ENCODE measurements around the gene GRIN2C.

GRIN2C gene

DNA sequence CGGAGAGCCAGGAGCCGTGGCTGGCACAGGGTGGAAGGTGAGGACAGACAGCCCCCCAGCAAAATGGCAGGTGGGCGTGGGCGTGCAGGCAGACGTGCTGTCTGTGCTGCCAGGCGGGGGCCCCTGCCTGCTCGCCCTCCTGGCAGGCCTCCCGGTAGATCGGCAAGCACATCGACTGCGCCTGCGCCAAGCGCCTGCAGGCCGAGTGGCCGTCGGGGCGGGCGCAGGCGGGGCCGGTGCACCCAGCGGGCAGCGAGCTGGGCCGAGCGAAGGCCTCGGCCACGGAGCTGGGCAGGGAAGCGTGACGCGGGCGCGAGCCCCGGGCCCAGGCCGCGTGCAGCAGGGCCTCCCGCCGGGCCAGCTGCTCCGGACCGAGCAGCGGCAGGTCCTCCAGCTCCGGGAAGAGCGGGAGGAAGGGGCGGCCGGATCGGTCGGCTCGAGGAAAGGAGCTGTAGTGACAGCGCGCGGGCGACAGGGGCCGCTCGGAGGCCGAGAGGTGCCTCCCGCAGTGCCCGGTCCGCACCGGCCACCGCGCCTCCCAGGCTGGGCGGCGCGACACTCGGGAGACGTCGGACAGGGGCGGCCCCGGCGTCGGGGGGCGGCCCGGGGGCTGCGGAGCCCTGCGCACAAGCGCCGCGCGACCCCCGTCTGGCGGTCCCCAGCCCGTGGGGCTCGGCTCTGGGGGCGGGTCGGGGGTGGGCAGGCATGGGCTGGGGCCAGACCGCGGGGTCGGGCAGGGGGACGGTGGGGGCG is 16.9 kb downstream of the GRIN2C start:
- DNase-seq: no peak

- DNase-seq: no peak
These were observed 17.5 kb downstream of the GRIN2C start for GRCh38 chr17:74842146-74842598.

DNA sequence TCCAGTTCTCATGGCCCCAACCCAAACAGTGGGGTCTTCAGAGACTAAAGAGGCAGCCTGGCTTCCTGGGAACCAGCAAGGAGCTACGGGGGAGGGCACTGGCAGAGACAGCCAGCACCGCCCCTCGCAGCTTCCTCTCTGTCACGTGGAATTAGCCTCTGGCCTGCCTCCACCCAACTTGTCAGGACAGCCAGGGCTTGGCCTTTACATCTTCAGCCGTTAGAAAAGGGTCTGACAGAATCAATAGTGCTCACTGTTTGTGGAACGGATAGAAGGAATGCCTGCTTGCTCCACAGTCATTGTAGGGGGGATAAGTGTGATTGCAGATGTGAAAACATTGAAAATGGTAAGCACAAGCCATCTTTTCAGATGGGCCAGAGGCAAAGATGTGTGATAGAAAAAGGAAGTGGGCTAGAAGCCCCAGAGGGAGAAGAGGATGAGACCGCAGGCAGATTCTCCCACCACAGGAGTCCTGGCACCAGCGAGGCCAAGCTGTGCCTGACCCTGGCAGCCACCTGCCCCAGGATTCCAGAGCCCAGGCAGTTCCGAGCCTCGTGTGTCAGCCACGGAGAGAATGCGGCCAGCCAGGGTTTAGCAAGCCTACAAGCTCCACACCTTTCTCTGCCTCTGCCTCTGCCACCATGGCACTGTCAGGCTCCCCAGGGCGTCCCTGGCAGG is 18.6 kb downstream of the GRIN2C start:
- DNase-seq: no peak

- no peak for DNase-seq
These were observed 19.5 kb downstream of the GRIN2C start for GRCh38 chr17:74839990-74840852.

DNA sequence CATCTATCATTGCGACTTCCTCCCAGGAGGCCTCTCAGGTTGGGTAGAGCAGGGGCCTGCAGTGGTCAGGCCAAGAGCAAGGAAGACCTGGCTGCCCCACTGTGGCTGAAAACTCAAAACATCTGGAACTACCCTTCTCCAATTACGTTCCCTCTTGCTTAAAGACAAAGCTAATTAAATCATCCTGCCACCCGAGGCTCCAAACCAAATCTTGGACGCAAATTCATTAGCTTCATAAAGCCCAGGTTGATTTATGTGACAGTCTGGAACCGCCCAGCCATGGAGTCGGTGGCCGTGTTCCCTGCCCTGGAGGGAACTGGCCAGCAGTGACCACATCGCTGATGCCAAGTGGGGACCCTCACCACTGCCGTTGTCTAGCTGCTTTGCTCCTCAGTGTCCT is 21.4 kb downstream of the GRIN2C start:
- no peak for DNase-seq

GRCh38 chr17:74836691-74837467 is 22.8 kb downstream of the GRIN2C start:
- no peak for DNase-seq

- DNase-seq: no peak
These were observed 23.5 kb downstream of the GRIN2C start for GRCh38 chr17:74836191-74836590.

- no peak for DNase-seq
These were observed 25.9 kb downstream of the GRIN2C start for GRCh38 chr17:74833501-74834377.

DNA sequence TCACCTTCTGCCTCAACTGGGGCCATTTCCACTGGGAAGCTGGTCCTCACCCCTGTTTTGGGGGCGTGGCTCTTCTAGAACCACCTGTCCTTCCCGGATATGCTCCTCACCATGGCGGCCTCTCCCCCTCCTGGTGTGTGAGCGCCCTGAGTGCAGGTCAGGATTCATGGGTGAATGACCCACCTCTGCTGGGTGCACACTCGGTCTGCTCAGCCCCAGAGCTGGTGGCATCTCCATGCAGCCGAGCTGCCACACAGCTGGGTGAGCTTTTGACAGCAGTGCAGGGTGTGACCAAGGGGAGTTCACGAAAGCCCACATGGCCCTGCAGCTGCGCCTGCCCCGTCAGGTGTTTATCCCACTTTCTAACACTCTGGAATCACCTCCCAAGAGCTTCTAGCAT is 27.3 kb downstream of the GRIN2C start:
- DNase-seq: no peak

DNA sequence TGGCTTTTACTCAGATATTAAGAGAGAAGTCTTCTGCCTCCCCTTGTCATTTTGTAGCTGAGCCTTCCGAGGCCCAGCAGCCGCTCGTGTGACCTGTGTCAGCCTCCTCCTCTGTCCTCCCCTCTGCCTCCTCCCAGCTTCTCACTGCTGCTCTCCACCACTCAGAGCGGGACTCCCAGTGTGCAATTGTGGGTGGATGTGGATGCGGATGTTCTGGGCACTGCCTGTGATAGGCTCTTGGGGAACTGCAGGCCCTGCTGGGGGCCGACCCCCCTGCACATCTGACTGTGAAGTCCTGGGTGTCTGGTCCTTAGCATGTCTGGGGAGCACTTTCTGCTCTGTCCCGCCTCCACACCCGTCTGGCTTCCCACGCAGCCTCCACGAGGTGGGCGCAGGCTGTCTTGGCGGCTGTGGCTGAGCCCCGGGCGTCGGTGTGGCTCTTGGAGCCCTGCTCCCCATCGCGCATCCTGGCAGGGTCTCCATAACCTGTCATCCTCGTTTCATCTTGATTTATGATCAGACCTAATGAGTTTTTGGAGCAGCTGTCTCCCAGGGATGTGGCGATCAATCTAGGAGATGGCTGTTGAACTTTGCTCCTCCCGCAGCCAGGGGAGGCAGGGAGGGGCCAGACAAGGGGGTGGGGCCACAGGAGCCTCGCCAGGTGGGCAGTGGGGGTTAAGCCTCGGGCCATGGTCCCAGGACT is 28.1 kb downstream of the GRIN2C start:
- DNase-seq: no peak

- DNase-seq: no peak
These were observed 28.8 kb downstream of the GRIN2C start for GRCh38 chr17:74830861-74831260.

GRCh38 chr17:74827800-74828199 is 31.9 kb downstream of the GRIN2C start:
- DNase-seq: no peak

GRCh38 chr17:74825952-74826719 is 33.5 kb downstream of the GRIN2C start:
- no peak for DNase-seq

DNA sequence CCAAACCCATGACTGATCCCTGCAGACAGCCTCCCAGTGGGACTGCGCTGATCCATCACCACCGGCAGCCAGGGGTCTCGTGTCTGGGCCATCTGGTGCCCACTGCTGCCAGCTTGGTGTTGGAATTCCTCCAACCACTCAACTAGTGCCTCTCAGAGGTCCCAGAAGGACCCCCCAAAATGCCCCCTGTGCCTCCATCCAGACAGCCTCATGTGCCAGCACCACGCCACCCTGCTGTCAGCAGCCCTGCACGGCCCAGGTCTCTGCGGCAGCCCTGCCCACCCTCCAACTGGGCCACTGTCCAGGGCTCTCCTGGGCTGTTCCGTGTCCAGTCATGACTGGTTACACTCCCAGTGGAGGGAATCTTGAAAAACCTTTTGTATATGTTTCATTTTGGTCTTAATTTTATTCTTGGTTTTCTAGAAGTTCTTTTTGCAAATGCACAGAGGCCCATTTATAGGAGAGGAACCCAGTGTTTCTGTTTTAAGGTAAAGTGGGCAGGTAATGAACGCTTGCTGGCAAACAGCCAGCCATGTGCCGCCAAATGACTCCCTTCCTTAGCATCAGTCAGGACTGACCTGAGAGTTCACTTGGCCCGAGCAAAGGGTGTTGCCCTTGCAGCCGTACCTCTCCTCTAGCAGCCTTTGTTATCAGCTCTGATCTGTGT is 34.6 kb downstream of the GRIN2C start:
- no peak for DNase-seq

- no peak for DNase-seq
These were observed 36.7 kb downstream of the GRIN2C start for GRCh38 chr17:74822939-74823367.

DNA sequence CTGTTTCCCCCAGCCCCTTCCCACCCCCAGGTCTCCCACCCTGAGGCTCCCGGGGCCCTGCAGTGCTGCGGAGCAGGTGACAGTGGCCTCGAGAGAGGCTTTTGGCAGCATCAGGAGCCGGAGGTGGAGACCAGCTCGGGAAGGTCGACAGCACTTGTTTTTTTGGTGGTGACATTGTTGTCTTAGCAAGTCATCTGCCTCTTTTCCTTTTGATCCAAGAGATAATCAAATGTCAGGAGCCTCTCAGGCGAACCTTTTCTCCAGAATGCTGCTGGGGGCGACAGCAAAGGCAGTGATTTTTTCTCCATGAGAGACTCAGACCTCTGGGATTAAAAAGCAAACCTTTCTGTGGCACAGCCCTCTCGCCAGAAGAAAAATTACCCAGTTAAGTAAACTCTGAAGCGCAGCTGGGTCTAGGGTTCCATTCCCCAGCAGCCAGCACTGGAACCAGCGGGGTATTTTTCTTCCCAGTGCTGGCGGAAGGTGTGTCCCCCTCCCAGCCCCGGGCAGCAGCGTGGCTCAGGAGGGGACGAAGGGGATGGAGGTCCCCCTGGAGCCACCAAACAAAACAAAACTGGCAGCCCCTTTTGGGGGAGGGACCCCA is 37.2 kb downstream of the GRIN2C start:
- DNase-seq: no peak

- DNase-seq: no peak
These were observed 37.9 kb downstream of the GRIN2C start for GRCh38 chr17:74821655-74822334.

DNA sequence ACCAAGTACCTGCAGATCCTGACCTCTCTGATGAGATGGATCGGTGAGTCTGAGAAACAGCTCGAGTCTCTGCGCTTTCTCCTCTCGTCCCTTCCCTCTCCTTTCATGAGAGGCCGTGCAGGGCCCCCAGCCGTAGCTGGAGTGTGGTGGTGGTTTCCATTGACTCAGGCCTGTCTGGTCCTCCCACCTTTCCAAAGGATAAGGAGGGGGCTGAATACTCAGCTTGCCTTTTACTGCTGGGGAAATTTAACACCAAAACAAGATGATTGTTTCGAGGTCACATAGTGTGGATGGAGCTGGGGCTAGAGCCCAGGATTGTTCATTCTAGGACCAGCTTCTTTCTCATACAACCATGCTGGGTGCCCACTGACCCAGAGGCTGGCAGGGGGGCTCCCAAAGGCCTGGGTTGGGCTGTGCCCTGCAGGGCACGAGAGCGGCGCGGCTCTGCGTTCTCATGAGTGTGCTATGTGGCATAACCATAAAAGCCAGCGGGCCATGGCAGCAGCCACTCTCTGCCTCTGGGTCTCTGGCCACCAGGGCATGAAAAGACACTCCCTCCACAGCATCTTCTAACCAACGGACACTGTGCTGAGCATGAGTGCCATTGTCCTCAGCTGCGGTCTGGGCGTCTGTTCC is 39.8 kb downstream of the GRIN2C start:
- no peak for DNase-seq

Data from cortex of kidney (tissue), 1 donor.